MM.1S (cell line): Measurements from ENCODE around the gene INPP4A.
A peak's percentile ranks its signal among the peaks of the same experiment; 100 is the strongest.

Experiments used
- DNase-seq: peaks from one replicate; pipeline ENCODE4 v3.0.0-alpha.2; 2015
- H2AFZ ChIP-seq: fragments of 300-600 bp; sonication (generic); 2 replicates; pipeline ENCODE4 v1.6.0; 2016; ENCODE audit warnings: antibody characterized with exemption, low read length
- H3F3A ChIP-seq: fragments of 300-600 bp; sonication (generic); 2 replicates; pipeline ENCODE4 v1.6.1; 2016; ENCODE audit warnings: mild to moderate bottlenecking, antibody characterized with exemption, low read length, moderate library complexity, mixed read lengths; ENCODE audit not compliant: insufficient read depth
- H3K27ac ChIP-seq: fragments of 300-600 bp; sonication (generic); 2 replicates; pipeline ENCODE4 v1.5.1; 2016; ENCODE audit warnings: mild to moderate bottlenecking, low read length
- H3K27me3 ChIP-seq: fragments of 300-600 bp; sonication (generic); replicated peaks from 2 replicates; pipeline ENCODE4 v1.6.0; 2016; ENCODE audit warnings: low read length; ENCODE audit not compliant: insufficient read depth
- H3K36me3 ChIP-seq: fragments of 300-600 bp; sonication (generic); replicated peaks from 2 replicates; pipeline ENCODE4 v1.6.1; 2016; ENCODE audit warnings: mild to moderate bottlenecking, low read length, mixed read lengths; ENCODE audit not compliant: insufficient read depth
- H3K4me1 ChIP-seq: fragments of 300-600 bp; sonication (generic); 2 replicates; pipeline ENCODE4 v1.6.1; 2016; ENCODE audit warnings: low read length, mixed read lengths
- H3K4me2 ChIP-seq: fragments of 300-600 bp; sonication (generic); 2 replicates; pipeline ENCODE4 v1.6.0; 2016; ENCODE audit warnings: low read depth, low read length
- H3K4me3 ChIP-seq: fragments of 300-600 bp; sonication (generic); 2 replicates; pipeline ENCODE4 v1.5.1; 2016; ENCODE audit warnings: low read length, mixed read lengths
- H3K79me2 ChIP-seq: fragments of 300-600 bp; sonication (generic); 2 replicates; pipeline ENCODE4 v1.6.1; 2016; ENCODE audit warnings: mixed run types, low read length, mixed read lengths
- H3K9ac ChIP-seq: fragments of 300-600 bp; sonication (generic); 2 replicates; pipeline ENCODE4 v1.6.1; 2016; ENCODE audit warnings: low read length, mixed read lengths
- H3K9me2 ChIP-seq: fragments of 300-600 bp; sonication (generic); replicated peaks from 2 replicates; pipeline ENCODE4 v1.6.1; 2016; ENCODE audit warnings: mild to moderate bottlenecking, low read length, mixed read lengths; ENCODE audit not compliant: insufficient read depth
- H3K9me3 ChIP-seq: fragments of 300-600 bp; sonication (generic); replicated peaks from 2 replicates; pipeline ENCODE4 v1.6.1; 2016; ENCODE audit warnings: mild to moderate bottlenecking, low read length, mixed read lengths; ENCODE audit not compliant: insufficient read depth
- H4K20me1 ChIP-seq: fragments of 300-600 bp; sonication (generic); 2 replicates; pipeline ENCODE4 v1.6.1; 2016; ENCODE audit warnings: mild to moderate bottlenecking, low read length, moderate library complexity, mixed read lengths; ENCODE audit not compliant: insufficient read depth
- CTCF ChIP-seq: fragments of 300-600 bp; sonication (generic); IDR thresholded peaks from 2 replicates; pipeline ENCODE4 v1.5.1; 2016; ENCODE audit warnings: antibody characterized with exemption, low read length, mixed read lengths
- EZH2 ChIP-seq: fragments of 300-600 bp; sonication (generic); optimal IDR thresholded peaks from 2 replicates; pipeline ENCODE3; 2017; ENCODE audit warnings: low read depth, mild to moderate bottlenecking, antibody characterized with exemption, low read length, mixed read lengths
- EZH2phosphoT487 ChIP-seq: fragments of 300-600 bp; sonication (generic); IDR thresholded peaks from 2 replicates; pipeline ENCODE4 v1.6.1; 2018; ENCODE audit warnings: antibody characterized with exemption, low read length

The INPP4A gene

GRCh38 chr2:98459496-98460175 lies 15.0 kb downstream of the INPP4A start:
- Histone ChIP-seq H3K36me3 (peaks cover 3% of the 10 kb centered on the region; the same call in 1 of the 2 replicates), H4K20me1 (no peaks in the 10 kb centered on the region), H3K9me2 (no peaks in the 10 kb centered on the region), H3K79me2 (peaks cover 91% of the 10 kb centered on the region), H3K4me2 (peak overlapping the region; percentile 86), H3K4me3 (peak overlapping the region; percentile 35; the same call in 1 of the 2 replicates), H3K9ac (peak overlapping the region; percentile 92), H3K4me1 (peaks cover 88% of the 10 kb centered on the region), H3K27ac (peak overlapping the region; percentile 99), H2AFZ (no peak overlapping the region), H3K9me3 (no peaks in the 10 kb centered on the region), H3K27me3 (no peaks in the 10 kb centered on the region), H3F3A (peaks cover 93% of the 10 kb centered on the region)
- DNase-seq: peak; percentile 92
- TF ChIP-seq EZH2 (no peak), CTCF (no peak), EZH2phosphoT487 (no peak)

GRCh38 chr2:98460573-98461497 lies 16.2 kb downstream of the INPP4A start:
- peaks cover 2% of the 10 kb centered on the region; the same call in 1 of the 2 replicates for H3K36me3 ChIP-seq
- peak overlapping the region; percentile 99 for H3K27ac ChIP-seq
- H3F3A ChIP-seq: peaks cover 92% of the 10 kb centered on the region
- no peaks in the 10 kb centered on the region for H3K27me3 ChIP-seq
- TF ChIP-seq EZH2 (no peak), CTCF (no peak), EZH2phosphoT487 (no peak)
- H3K4me2 ChIP-seq: peak overlapping the region; percentile 86
- H3K9me2 ChIP-seq: no peaks in the 10 kb centered on the region
- H3K4me3 ChIP-seq: peak overlapping the region; percentile 35
- no peaks in the 10 kb centered on the region for H3K9me3 ChIP-seq
- peaks cover 86% of the 10 kb centered on the region for H3K4me1 ChIP-seq
- no peaks in the 10 kb centered on the region for H4K20me1 ChIP-seq
- H3K79me2 ChIP-seq: peaks cover 80% of the 10 kb centered on the region
- peak; percentile 93 for DNase-seq
- H3K9ac ChIP-seq: peak overlapping the region; percentile 92
- no peak overlapping the region for H2AFZ ChIP-seq

- no peak overlapping the region for H3K4me3 ChIP-seq
- H3K9me2 ChIP-seq: no peaks in the 10 kb centered on the region
- H3K4me1 ChIP-seq: peaks cover 83% of the 10 kb centered on the region
- H3F3A ChIP-seq: peaks cover 89% of the 10 kb centered on the region
- H4K20me1 ChIP-seq: no peaks in the 10 kb centered on the region
- H3K9ac ChIP-seq: peak overlapping the region; percentile 92
- H3K36me3 ChIP-seq: no peaks in the 10 kb centered on the region; the same call in 1 of the 2 replicates
- no peak for TF ChIP-seq EZH2
- TF ChIP-seq EZH2phosphoT487: no peak
- TF ChIP-seq CTCF: no peak
- H3K9me3 ChIP-seq: no peaks in the 10 kb centered on the region
- peaks cover 80% of the 10 kb centered on the region for H3K79me2 ChIP-seq
- no peaks in the 10 kb centered on the region for H3K27me3 ChIP-seq
- peak overlapping the region; percentile 47 for H3K4me2 ChIP-seq
- H3K27ac ChIP-seq: peak overlapping the region; percentile 99
- H2AFZ ChIP-seq: no peak overlapping the region
- no peak for DNase-seq
These were observed 16.9 kb downstream of the INPP4A start for GRCh38 chr2:98461498-98462049.
